Measurements from ENCODE around the gene ORM1. TPM values are rescaled to one million over a fixed set of nuclear protein-coding genes. Genes with fewer than 3 reads are reported as not detected.
A peak's percentile ranks its signal among the peaks of the same experiment; 100 is the strongest.

ORM1 gene
- total RNA-seq, 1 donor from 2014 or later = not detected

DNA sequence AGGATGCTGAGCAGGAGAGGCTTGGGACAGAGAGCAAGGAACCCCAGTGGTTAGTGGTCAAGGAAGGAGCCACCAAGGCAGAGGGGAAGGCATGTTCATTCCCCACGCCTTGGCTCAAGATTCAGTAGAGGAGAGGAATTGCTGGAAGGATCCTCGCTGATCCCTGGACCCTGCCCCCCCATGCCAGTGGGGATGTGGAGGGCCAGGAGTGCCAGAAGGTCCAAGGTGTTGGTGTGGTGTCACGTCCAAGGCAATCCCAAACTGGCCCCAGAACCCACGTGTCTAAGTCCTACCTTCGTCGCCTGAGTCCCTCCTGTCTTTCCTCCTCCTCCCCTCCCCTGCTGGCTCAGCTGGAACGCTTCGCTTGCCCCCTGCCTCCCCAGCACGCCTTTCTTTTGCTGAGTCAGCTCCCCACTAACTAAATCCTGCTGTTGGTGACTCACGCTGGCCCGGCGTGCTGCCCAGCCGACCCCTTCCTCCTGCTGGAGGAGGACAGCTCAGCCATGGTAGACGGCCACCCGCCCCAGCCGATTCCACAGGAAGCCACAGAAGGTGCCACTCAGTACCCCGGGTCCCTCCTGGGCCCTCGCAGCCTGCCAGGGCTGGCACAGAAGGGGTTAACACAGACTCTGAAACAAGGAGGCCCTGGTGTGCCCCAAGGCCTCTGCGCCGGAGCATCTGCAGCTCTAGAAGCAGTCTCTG is 37.6 kb upstream of the ORM1 start:
- no peak overlapping the region for H3K27ac Mint-ChIP-seq (ENCODE audit: unreplicated experiment)
- TF ChIP-seq, protein P1, sequence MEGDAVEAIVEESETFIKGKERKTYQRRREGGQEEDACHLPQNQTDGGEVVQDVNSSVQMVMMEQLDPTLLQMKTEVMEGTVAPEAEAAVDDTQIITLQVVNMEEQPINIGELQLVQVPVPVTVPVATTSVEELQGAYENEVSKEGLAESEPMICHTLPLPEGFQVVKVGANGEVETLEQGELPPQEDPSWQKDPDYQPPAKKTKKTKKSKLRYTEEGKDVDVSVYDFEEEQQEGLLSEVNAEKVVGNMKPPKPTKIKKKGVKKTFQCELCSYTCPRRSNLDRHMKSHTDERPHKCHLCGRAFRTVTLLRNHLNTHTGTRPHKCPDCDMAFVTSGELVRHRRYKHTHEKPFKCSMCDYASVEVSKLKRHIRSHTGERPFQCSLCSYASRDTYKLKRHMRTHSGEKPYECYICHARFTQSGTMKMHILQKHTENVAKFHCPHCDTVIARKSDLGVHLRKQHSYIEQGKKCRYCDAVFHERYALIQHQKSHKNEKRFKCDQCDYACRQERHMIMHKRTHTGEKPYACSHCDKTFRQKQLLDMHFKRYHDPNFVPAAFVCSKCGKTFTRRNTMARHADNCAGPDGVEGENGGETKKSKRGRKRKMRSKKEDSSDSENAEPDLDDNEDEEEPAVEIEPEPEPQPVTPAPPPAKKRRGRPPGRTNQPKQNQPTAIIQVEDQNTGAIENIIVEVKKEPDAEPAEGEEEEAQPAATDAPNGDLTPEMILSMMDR (conservative IDR thresholded peaks at IDR 0.05) = no peak
- no peaks in the 10 kb centered on the region for H3K27me3 Mint-ChIP-seq (ENCODE audit: low read depth)
- no peak for DNase-seq (ENCODE audit: low read depth, low spot score)
- no peaks in the 10 kb centered on the region for H3K36me3 Mint-ChIP-seq (ENCODE audit: low read depth)
- H3K9me3 Mint-ChIP-seq = no peaks in the 10 kb centered on the region
- no peak overlapping the region for H3K4me3 Mint-ChIP-seq
- peaks cover 34% of the 10 kb centered on the region for H3K4me1 Mint-ChIP-seq

DNA sequence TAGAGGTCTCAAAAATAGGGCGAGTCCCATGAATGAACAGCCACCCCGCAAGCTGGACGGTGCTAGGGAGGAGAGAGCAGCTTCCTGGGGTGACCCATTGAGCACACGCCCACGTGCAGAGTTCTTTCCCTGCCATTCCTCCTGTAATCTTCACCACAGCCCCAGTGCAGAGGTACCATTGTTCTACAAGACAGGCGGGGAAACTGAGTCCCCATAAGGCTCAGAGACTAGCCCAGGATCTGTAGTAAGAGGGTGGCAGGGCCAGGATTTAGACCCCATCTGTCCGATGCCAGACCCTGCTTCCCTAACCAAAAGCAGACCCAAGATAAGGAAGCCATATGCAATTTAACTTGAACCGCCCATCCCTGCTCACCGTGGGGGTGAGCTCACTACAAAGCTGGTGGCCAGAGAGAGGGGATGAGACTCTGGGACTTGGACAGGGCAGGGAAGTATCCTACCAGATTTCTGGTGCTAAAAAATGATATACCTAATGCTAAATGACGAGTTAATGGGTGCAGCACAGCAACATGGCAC is 36.7 kb upstream of the ORM1 start:
- Mint-ChIP-seq H3K4me1 (peaks cover 33% of the 10 kb centered on the region), H3K27me3 (ENCODE audit: low read depth) (no peaks in the 10 kb centered on the region), H3K4me3 (no peak overlapping the region), H3K9me3 (no peaks in the 10 kb centered on the region), H3K27ac (ENCODE audit: unreplicated experiment) (peak overlapping the region; percentile 65), H3K36me3 (ENCODE audit: low read depth) (peaks cover 2% of the 10 kb centered on the region)
- TF ChIP-seq, protein P1 (conservative IDR thresholded peaks at IDR 0.05) = no peak
- no peak for DNase-seq (ENCODE audit: low read depth, low spot score)

DNA sequence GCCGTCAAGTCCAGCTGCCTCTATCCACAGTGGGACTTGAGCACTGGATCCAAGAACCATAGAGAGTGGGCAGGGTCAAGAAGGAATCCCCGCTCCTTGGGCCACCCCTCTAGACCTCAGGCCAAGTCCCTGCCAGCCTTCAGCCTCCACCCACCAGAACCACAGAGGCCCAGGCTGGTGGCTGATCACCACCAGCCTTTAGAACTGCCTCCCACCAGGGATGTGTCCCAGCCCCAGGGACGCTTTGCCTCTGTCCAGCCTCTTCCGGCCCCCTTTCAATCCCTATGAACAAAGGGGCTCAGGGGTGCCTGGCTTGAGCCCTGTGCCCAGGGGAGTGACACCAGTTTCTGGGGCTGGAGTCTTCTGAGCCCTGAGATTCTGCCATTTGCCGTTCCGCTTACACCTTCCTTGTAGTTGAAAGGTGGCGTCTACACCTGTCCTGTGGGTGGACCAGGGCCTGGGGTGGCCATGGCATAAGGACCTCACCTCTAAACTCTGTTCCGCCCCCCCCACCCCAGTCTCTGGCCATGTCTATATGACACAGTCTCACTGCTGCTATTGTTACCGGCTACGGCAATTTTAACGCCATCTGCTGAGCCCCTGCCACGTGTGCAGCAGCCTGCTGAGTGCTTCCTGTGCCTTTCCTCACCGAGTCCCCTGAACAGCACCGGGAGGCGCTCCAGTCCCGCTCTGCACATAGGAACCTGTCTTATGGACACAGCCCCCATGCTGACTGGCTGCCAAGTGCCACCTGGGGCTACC is 35.7 kb upstream of the ORM1 start:
- H3K27ac Mint-ChIP-seq (ENCODE audit: unreplicated experiment) = no peak overlapping the region
- peaks cover 2% of the 10 kb centered on the region for H3K36me3 Mint-ChIP-seq (ENCODE audit: low read depth)
- no peak overlapping the region for H3K4me3 Mint-ChIP-seq
- H3K4me1 Mint-ChIP-seq = peaks cover 27% of the 10 kb centered on the region
- no peak for DNase-seq (ENCODE audit: low read depth, low spot score)
- no peaks in the 10 kb centered on the region for H3K27me3 Mint-ChIP-seq (ENCODE audit: low read depth)
- no peaks in the 10 kb centered on the region for H3K9me3 Mint-ChIP-seq
- TF ChIP-seq, protein P1 (conservative IDR thresholded peaks at IDR 0.05) = no peak

DNA sequence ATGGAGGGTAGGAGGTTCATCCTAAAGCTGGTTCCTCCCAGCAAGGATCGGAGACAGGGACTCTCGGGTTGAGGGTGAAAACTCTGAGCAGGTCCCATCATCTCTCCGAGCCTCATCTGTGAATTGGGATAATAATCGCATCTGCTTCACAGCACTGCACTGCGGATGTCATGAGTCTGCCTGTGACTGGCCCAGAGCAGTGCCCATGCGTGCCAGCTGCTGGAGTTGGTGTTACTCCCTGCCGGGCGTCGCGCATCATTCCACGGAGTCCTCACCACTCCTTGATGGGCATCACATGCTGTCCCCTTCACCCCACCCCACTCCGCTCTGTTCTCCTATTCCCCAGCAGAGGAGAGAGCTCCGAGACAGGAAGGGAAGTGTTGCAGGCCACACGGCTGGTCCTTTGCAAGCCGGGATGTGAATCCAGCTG is 35.1 kb upstream of the ORM1 start:
- peaks cover 3% of the 10 kb centered on the region for H3K36me3 Mint-ChIP-seq (ENCODE audit: low read depth)
- H3K9me3 Mint-ChIP-seq = no peaks in the 10 kb centered on the region
- H3K27me3 Mint-ChIP-seq (ENCODE audit: low read depth) = no peaks in the 10 kb centered on the region
- peaks cover 24% of the 10 kb centered on the region for H3K4me1 Mint-ChIP-seq
- TF ChIP-seq, protein P1 (conservative IDR thresholded peaks at IDR 0.05) = no peak
- H3K27ac Mint-ChIP-seq (ENCODE audit: unreplicated experiment) = no peak overlapping the region
- no peak for DNase-seq (ENCODE audit: low read depth, low spot score)
- no peak overlapping the region for H3K4me3 Mint-ChIP-seq

DNA sequence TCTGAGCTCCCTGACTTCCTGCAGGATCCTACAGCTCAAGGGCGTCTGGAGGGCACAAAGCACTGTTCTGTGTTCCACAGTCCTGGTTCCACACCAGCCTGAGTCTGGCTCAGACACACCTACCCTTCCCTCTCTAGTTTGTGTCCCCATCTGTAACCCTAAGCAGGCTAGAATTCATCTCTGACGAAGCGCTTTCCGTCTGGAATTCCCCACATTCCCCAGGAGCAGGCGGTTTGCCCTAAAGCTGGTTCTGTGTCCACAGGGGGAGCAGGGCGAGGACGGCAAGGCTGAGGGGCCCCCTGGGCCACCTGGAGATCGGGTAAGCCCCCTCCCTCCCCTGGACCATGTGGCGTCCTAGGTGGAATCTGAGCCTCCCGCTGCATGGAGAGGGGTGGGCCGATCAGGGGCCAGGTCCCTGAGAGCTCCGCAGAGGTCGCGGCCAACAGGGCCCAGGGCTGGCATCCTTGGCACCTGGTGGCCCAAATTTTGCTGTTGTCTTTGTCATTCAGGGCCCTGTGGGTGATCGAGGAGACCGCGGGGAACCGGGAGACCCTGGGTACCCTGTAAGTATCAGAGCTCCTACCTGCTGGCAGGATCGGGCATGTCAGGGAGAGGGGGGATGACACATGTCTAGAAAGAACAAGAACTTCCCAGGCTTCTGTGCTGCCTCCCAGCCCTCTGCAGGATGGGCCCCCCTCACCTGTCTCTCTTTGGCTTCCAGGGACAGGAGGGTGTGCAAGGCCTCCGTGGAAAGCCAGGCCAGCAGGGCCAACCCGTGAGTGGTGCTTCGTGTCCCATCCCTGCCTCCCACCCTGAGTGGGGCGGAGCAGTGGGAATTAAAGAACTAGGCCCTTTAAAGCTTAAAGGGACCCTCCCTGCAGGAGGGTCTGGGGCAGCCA is 34.5 kb upstream of the ORM1 start:
- H3K27me3 Mint-ChIP-seq (ENCODE audit: low read depth) = no peaks in the 10 kb centered on the region
- H3K27ac Mint-ChIP-seq (ENCODE audit: unreplicated experiment) = peak overlapping the region; percentile 71
- TF ChIP-seq, protein P1 (conservative IDR thresholded peaks at IDR 0.05) = no peak
- H3K9me3 Mint-ChIP-seq = no peaks in the 10 kb centered on the region
- DNase-seq (ENCODE audit: low read depth, low spot score) = no peak
- H3K4me1 Mint-ChIP-seq = peaks cover 20% of the 10 kb centered on the region
- H3K36me3 Mint-ChIP-seq (ENCODE audit: low read depth) = peaks cover 10% of the 10 kb centered on the region
- H3K4me3 Mint-ChIP-seq = no peak overlapping the region
